Keratinocyte (primary cell): ENCODE results near the gene RBFOX2. TPM values are rescaled to one million over a fixed set of nuclear protein-coding genes. Genes with fewer than 3 reads are reported as not detected.

ENCODE experiments used
- DNase-seq: peaks from one replicate; pipeline ENCODE4 v3.0.0-alpha.2; 2011; ENCODE audit warnings: low read depth, missing footprints, low spot score
- FAIRE-seq: peaks from 2 replicates; lab custom pipeline; 2011; peaks lifted over from hg19 to GRCh38; lab: Jason Lieb, UNC
- H2AFZ ChIP-seq: 2 replicates; pipeline ENCODE4 v1.6.0; 2012; ENCODE audit warnings: low read length, control low read depth, inconsistent platforms; ENCODE audit not compliant: control insufficient read depth
- H3K27ac ChIP-seq: 2 replicates; pipeline ENCODE4 v1.5.1; 2011; ENCODE audit warnings: low read length; ENCODE audit not compliant: control insufficient read depth, insufficient read depth
- H3K27me3 ChIP-seq: 3 replicates; pipeline ENCODE4 v1.6.0; 2011; ENCODE audit warnings: low read length; ENCODE audit not compliant: control insufficient read depth, insufficient read depth; ENCODE audit errors: extremely low read depth
- H3K36me3 ChIP-seq, 2 experiments: 2 replicates in 1 of 2; 3 replicates in 1 of 2; pipeline ENCODE4 v1.5.1; 2011; ENCODE audit warnings: low read length in 2 of 2, mild to moderate bottlenecking in 1 of 2; ENCODE audit not compliant: control insufficient read depth in 2 of 2, insufficient read depth in 2 of 2; ENCODE audit errors: extremely low read depth in 1 of 2
- H3K4me1 ChIP-seq: 3 replicates; pipeline ENCODE4 v1.5.1; 2011; ENCODE audit warnings: low read length; ENCODE audit not compliant: control insufficient read depth, insufficient read depth; ENCODE audit errors: extremely low read depth
- H3K4me2 ChIP-seq: 3 replicates; pipeline ENCODE4 v1.6.0; 2011; ENCODE audit warnings: low read depth, low read length; ENCODE audit not compliant: control insufficient read depth, insufficient read depth; ENCODE audit errors: extremely low read depth
- H3K4me3 ChIP-seq, 3 experiments: fragments of 200-600 bp in 1 of 3; sonication (generic) in 1 of 3; 2 replicates in 2 of 3; 3 replicates in 1 of 3; pipeline ENCODE4 v1.5.1; 2011 to 2016; ENCODE audit warnings: low read length in 3 of 3, mild to moderate bottlenecking in 3 of 3, control low read depth in 2 of 3, inconsistent platforms in 1 of 3, low read depth in 1 of 3, mixed read lengths in 1 of 3, mixed run types in 1 of 3, moderate library complexity in 1 of 3; ENCODE audit not compliant: control insufficient read depth in 2 of 3, insufficient read depth in 2 of 3; ENCODE audit errors: extremely low read depth in 1 of 3
- H3K79me2 ChIP-seq: 2 replicates; pipeline ENCODE4 v1.6.0; 2012; ENCODE audit warnings: low read length; ENCODE audit not compliant: control insufficient read depth, insufficient read depth
- H3K9ac ChIP-seq: 3 replicates; pipeline ENCODE4 v1.6.0; 2011; ENCODE audit warnings: low read length; ENCODE audit not compliant: control insufficient read depth, insufficient read depth; ENCODE audit errors: extremely low read depth
- H3K9me1 ChIP-seq: 3 replicates; pipeline ENCODE4 v1.6.0; 2011; ENCODE audit warnings: low read length; ENCODE audit not compliant: control insufficient read depth, insufficient read depth; ENCODE audit errors: extremely low read depth
- H3K9me3 ChIP-seq: 2 replicates; pipeline ENCODE4 v1.5.1; 2012; ENCODE audit warnings: low read depth, low read length; ENCODE audit not compliant: control insufficient read depth
- H4K20me1 ChIP-seq: 3 replicates; pipeline ENCODE4 v1.6.0; 2011; ENCODE audit warnings: low read length; ENCODE audit not compliant: control insufficient read depth, insufficient read depth; ENCODE audit errors: extremely low read depth
- CTCF ChIP-seq, 3 experiments: IDR thresholded peaks in 1 of 3; conservative IDR thresholded peaks in 1 of 3; optimal IDR thresholded peaks in 1 of 3; 2 replicates in 2 of 3; 3 replicates in 1 of 3; pipeline versions ENCODE3 to v1.5.1; 2011; ENCODE audit warnings: low read length in 3 of 3, mild to moderate bottlenecking in 3 of 3, moderate library complexity in 2 of 3, control low read depth in 1 of 3, inconsistent platforms in 1 of 3; ENCODE audit not compliant: insufficient read depth in 2 of 3; ENCODE audit errors: extremely low read depth in 1 of 3
- EZH2 ChIP-seq: IDR thresholded peaks from one replicate; pipeline ENCODE4 v1.6.1; 2012; ENCODE audit warnings: inconsistent platforms, mild to moderate bottlenecking, low read length, moderate library complexity
- dilution Hi-C: fragments of 300-500 bp; cut with MboI; formaldehyde crosslinking; loops from one replicate; pipeline ENCODE4 v1.7.0; 2020; ENCODE audit warnings: low sequenced_read_pairs; ENCODE audit not compliant: extremely low pct_ligation_motif_present
- polyA plus RNA-seq, 5 experiments: library from polyadenylated mRNA; depleted of rRNA in 3 of 5; stranded (reverse) in 3 of 5; stranded (forward) in 1 of 5; unstranded in 1 of 5; fragments of >200 nt; gene quantifications; 1 replicate in 1 of 5; 2 replicates in 3 of 5; 3 replicates in 1 of 5; pipeline versions ENCODE4 v1.2.1 to v1.2.3, GENCODE V29; 2011 to 2012; ENCODE audit warnings: missing spikeins in 2 of 5, low read depth in 1 of 5, low replicate concordance in 1 of 5

RBFOX2 gene
- polyA plus RNA-seq, 1 donor (not counting 4 experiments of a cell fraction or from before 2014, with no cell fraction given): 118 TPM

DNA sequence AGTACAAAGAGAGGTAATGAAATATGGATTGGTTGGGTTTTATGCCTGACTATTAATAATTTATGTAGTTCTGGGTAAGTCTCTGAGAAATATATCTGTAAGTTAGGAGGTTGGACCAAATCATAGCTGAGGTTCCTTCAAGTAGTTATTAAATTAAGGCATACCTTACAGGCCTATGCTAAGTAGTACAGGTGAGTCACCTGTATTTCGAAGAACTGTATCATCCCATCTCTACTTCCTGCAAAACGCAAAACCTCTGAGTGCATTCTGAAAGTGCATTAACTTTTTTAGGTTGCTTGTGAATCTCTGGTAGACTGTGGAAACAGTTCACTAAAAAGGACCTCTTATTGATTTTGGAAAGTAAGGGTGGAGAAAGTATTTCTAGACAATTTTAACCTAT lies 273.9 kb downstream of the RBFOX2 start:
- Histone ChIP-seq H3K79me2 (no peaks in the 10 kb centered on the region), H3K4me1 (peaks cover 6% of the 10 kb centered on the region), H3K4me3 (no peak overlapping the region), H3K9me1 (no peaks in the 10 kb centered on the region), H4K20me1 (peaks cover 4% of the 10 kb centered on the region), H3K9ac (no peak overlapping the region), H2AFZ (no peak overlapping the region), H3K9me3 (no peaks in the 10 kb centered on the region), H3K4me2 (no peak overlapping the region), H3K27me3 (no peaks in the 10 kb centered on the region), H3K36me3 (peaks cover 18 to 20% of the 10 kb centered on the region in 2 experiments), H3K27ac (no peak overlapping the region)
- DNase-seq (no peak), FAIRE-seq (peak; percentile 64)
- TF ChIP-seq EZH2 (no peak), CTCF (optimal IDR thresholded peaks at IDR 0.05 in 1 of 3, IDR thresholded peaks at IDR 0.05 in 1 of 3, conservative IDR thresholded peaks at IDR 0.05 in 1 of 3; ENCODE audit: extremely low read depth in 1 of 3, insufficient read depth in 2 of 3, low read length in 3 of 3) (no peak)
- dilution Hi-C loops: no loop called here

DNA sequence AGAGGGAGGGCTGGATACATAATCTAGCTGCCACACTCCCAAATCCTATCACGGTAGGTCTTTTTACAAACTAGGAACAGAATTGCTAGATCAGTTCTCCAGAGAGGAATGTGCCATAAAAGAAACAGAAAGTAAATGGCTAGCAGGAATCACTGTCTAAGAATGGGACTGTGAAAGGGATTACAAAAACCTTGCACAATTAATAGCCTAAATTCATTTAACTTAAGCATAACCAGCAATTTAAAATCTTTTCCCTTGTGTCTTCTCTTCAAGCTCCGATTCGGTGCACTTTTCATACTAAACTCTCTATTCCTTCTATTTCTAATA lies 275.8 kb downstream of the RBFOX2 start:
- H3K36me3 ChIP-seq: peaks cover 13 to 15% of the 10 kb centered on the region in 2 experiments
- no peaks in the 10 kb centered on the region for H3K9me3 ChIP-seq
- DNase-seq (no peak), FAIRE-seq (no peak)
- H3K9me1 ChIP-seq: no peaks in the 10 kb centered on the region
- no peak overlapping the region for H3K9ac ChIP-seq
- H3K79me2 ChIP-seq: no peaks in the 10 kb centered on the region
- no peak overlapping the region for H3K4me2 ChIP-seq
- no peak overlapping the region for H3K4me3 ChIP-seq
- TF ChIP-seq CTCF (optimal IDR thresholded peaks at IDR 0.05 in 1 of 3, IDR thresholded peaks at IDR 0.05 in 1 of 3, conservative IDR thresholded peaks at IDR 0.05 in 1 of 3; ENCODE audit: extremely low read depth in 1 of 3, insufficient read depth in 2 of 3, low read length in 3 of 3) (no peak), EZH2 (no peak)
- no peak overlapping the region for H2AFZ ChIP-seq
- H3K4me1 ChIP-seq: peaks cover 6% of the 10 kb centered on the region
- H3K27ac ChIP-seq: no peak overlapping the region
- H3K27me3 ChIP-seq: no peaks in the 10 kb centered on the region
- dilution Hi-C loops: no loop called here
- H4K20me1 ChIP-seq: peaks cover 4% of the 10 kb centered on the region
